Right lobe of liver (tissue), 4 donors: ENCODE results near the gene NEK8.

ENCODE experiments used
- CTCF ChIP-seq, 4 donors: fragments of 200-600 bp in 3 of 4; fragments of 450-650 bp in 1 of 4; IDR thresholded peaks; one replicate each; pipeline versions ENCODE4 v1.5.1 to v1.8.0; 2016 to 2022; ENCODE audit warnings: antibody characterized with exemption in 4 of 4, mild to moderate bottlenecking in 2 of 4
- POLR2A ChIP-seq: fragments of 450-650 bp; IDR thresholded peaks from one replicate; pipeline ENCODE4 v1.6.1; 2017; ENCODE audit warnings: antibody characterized with exemption, mild to moderate bottlenecking
- donor health status: DM: no; HTN: no; CAD: no.
- donor health status: DM: no; HTN: no; CAD: no.
- donor health status: DM: no; HTN: yes; CAD: no.

DNA sequence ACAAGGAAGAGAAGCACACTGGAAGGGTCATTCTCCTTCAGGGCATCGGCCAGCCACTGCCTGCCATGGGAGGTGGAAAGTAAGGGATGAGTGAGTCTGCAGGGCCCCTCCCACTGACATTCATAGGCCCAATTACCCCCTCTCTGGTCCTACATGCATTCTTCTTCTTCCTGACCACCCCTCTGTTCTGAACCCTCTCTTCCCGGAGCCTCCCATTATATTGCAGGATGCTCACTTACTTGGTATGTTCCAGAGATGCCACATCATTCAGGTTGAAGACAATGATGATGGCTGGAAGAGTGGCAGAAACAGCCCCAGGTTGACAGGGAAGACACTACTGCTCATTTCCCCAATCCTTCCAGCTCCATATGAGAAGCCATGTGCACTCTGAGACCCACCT, 13.4 kb upstream of the NEK8 start:
- no peak for TF ChIP-seq CTCF (IDR thresholded peaks at IDR 0.05)
- TF ChIP-seq POLR2A: no peak
